Neural crest cell (in vitro differentiated cells): ENCODE data around the gene CARD10. TPM values are rescaled to one million over a fixed set of nuclear protein-coding genes. Genes with fewer than 3 reads are reported as not detected.

Experiments
- DNase-seq: peaks from one replicate; pipeline ENCODE4 v3.0.0; 2021; ENCODE audit warnings: low read depth, mixed read lengths, low spot score
- H3K27ac Mint-ChIP-seq: one replicate; pipeline ENCODE4 v1.8.0; 2021; ENCODE audit warnings: mild to moderate bottlenecking, mixed read lengths; ENCODE audit not compliant: unreplicated experiment
- H3K27me3 Mint-ChIP-seq: 2 replicates; pipeline ENCODE4 v1.8.0; 2021; ENCODE audit warnings: low read depth, mild to moderate bottlenecking, mixed read lengths
- H3K36me3 Mint-ChIP-seq: 2 replicates; pipeline ENCODE4 v1.8.0; 2021; ENCODE audit warnings: low read depth, mild to moderate bottlenecking, mixed read lengths
- H3K4me1 Mint-ChIP-seq: 2 replicates; pipeline ENCODE4 v1.8.0; 2021; ENCODE audit warnings: mixed read lengths
- H3K4me3 Mint-ChIP-seq: one replicate; pipeline ENCODE4 v1.8.0; 2021; ENCODE audit warnings: mild to moderate bottlenecking, mixed read lengths
- H3K9me3 Mint-ChIP-seq: 2 replicates; pipeline ENCODE4 v1.8.0; 2021; ENCODE audit warnings: mixed read lengths
- CTCF ChIP-seq: fragments of 200-600 bp; sonication (generic); conservative IDR thresholded peaks from 2 replicates; pipeline ENCODE4 v1.5.0; 2021; ENCODE audit warnings: antibody characterized with exemption, mild to moderate bottlenecking
- total RNA-seq: library from RNA; stranded (reverse); gene quantifications from 2 replicates; pipeline ENCODE4 v1.2.1, GENCODE V29; 2021

The CARD10 gene
- total RNA-seq, 1 donor from 2014 or later: 7.3 TPM

GRCh38 chr22:37457093-37457893, 61.9 kb downstream of the CARD10 start:
- Mint-ChIP-seq H3K36me3 (no peaks in the 10 kb centered on the region), H3K27ac (no peak overlapping the region), H3K27me3 (peaks cover 60% of the 10 kb centered on the region), H3K9me3 (no peaks in the 10 kb centered on the region), H3K4me1 (no peaks in the 10 kb centered on the region), H3K4me3 (no peak overlapping the region)
- peak; percentile 96 for TF ChIP-seq CTCF
- DNase-seq: peak; percentile 85

- DNase-seq: no peak
- no peak for TF ChIP-seq CTCF
- H3K9me3 Mint-ChIP-seq: no peaks in the 10 kb centered on the region
- no peaks in the 10 kb centered on the region for H3K4me1 Mint-ChIP-seq
- no peaks in the 10 kb centered on the region for H3K36me3 Mint-ChIP-seq
- peaks cover 56% of the 10 kb centered on the region for H3K27me3 Mint-ChIP-seq
- no peak overlapping the region for H3K27ac Mint-ChIP-seq
- no peak overlapping the region for H3K4me3 Mint-ChIP-seq
These were observed 62.9 kb downstream of the CARD10 start for GRCh38 chr22:37456346-37456745.

GRCh38 chr22:37455896-37456295, 63.3 kb downstream of the CARD10 start:
- Mint-ChIP-seq H3K9me3 (no peaks in the 10 kb centered on the region), H3K4me3 (no peak overlapping the region), H3K27ac (no peak overlapping the region), H3K4me1 (no peaks in the 10 kb centered on the region), H3K36me3 (no peaks in the 10 kb centered on the region), H3K27me3 (peaks cover 59% of the 10 kb centered on the region)
- no peak for TF ChIP-seq CTCF
- no peak for DNase-seq

- peaks cover 57% of the 10 kb centered on the region for H3K27me3 Mint-ChIP-seq
- DNase-seq: no peak
- no peaks in the 10 kb centered on the region for H3K36me3 Mint-ChIP-seq
- TF ChIP-seq CTCF: no peak
- H3K9me3 Mint-ChIP-seq: no peaks in the 10 kb centered on the region
- no peaks in the 10 kb centered on the region for H3K4me1 Mint-ChIP-seq
- no peak overlapping the region for H3K4me3 Mint-ChIP-seq
- H3K27ac Mint-ChIP-seq: no peak overlapping the region
These were observed 64.1 kb downstream of the CARD10 start for GRCh38 chr22:37454857-37455686.

- peaks cover 46% of the 10 kb centered on the region for H3K27me3 Mint-ChIP-seq
- no peaks in the 10 kb centered on the region for H3K4me1 Mint-ChIP-seq
- no peaks in the 10 kb centered on the region for H3K36me3 Mint-ChIP-seq
- H3K27ac Mint-ChIP-seq: no peak overlapping the region
- no peak for DNase-seq
- no peak overlapping the region for H3K4me3 Mint-ChIP-seq
- no peaks in the 10 kb centered on the region for H3K9me3 Mint-ChIP-seq
- no peak for TF ChIP-seq CTCF
These were observed 65.5 kb downstream of the CARD10 start for GRCh38 chr22:37453696-37454095.
